NCI-H345 treated with DMSO at 0.1 percent for 48 hours (cell line): ENCODE data around the gene VEGFA.

Source experiments
- DNase-seq: peaks from one replicate; lab custom pipeline; 2025; ENCODE audit not compliant: unreplicated experiment; lab: John Stamatoyannopoulos, UW

VEGFA gene

DNA sequence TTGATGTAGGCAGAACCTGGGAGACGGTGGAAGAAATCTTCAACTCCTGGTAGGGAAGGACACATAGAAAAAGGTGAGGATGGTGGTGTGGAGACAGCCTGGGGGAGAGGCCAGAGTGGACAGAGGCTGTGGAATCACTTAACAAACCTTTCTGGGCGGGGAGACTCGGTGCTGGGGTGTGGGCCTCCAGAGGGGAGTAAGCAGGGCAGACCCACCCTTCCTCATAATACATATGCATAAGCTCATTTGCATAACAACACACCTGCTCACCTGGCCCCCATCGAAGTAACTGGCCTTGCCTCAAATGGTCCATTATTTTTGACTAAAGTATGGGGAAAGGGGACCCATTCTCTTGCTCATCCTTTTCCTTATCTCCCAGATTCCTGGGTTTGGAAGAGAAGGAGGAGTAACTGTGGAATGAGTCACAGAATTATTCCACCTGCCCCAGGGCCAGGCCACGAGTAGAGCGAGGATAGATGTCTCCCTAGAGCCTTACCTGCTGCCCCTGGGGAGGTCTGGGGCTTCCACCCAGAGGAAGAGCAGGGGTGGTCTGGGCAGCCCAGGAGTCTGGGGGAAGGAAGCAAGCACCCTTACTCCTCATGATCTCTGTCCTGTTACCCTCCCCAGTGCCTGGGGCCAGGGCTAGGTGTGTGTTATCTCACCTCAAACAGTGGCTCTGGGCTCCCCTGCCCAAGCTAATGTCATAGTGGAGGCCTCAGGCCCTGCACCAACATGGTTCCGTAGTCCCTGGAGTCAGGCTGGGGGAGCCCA is 10.7 kb upstream of the VEGFA start:
- DNase-seq, result no peak

DNA sequence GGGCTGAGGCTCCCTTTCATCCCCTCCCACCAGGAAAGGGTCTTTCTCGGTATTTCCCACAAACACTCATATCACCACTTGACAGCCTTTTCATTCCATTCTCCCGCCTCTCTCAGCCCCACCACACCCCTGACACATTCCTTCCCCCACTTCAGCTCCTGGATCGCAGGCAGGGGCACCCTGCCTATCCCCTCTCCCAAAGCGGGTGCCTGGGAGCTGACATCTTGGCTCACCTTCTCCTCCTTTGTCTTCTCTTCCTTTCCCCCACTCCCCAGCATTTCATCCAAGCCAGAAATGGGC is 10.2 kb upstream of the VEGFA start:
- no peak for DNase-seq

DNA sequence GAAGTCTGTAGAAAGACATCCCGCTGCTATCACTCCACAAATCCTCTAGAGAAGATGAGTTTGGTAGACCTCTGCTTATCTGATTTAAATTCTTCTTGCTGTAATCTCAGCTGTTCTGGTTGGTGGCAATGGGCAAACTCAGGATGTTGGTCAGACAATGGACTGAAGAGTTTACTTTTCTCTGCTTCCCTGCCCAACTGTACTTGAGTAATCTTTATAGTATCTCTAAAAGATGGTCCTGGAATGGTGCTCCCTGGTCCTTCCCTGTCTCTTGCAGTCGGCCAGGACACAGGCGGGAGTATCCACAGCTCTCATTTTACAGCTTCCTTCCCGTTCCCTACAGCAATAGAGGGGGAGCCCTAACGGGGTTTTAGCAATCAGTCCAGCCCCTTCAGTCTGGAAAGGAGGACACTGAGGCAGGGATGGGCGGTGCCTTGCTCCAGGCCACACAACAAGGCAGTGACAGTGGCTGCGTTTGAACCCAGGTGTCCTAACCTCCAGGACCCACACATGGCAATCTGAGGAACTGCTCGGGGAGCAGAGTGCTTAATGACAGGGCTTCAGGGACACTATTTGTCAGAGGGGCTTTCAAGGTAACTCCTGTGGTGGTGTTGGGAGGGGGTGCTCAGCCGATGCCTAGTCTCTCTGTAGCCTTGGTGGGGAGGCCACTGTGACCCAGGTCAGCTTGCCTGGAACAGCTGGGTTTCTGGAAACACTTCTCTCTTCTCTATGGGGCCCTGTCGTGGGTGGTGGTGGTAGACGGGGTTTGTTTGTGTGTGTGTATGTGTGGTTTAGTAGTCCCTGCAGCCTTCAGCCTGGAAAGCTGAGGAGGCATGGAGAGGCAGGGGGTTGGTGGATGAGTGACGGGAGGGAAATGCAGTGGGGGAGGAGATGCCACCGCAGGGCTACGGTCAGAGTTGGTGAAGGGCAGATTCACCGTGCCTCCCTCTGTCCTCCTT is 9.5 kb upstream of the VEGFA start:
- DNase-seq, result no peak

DNA sequence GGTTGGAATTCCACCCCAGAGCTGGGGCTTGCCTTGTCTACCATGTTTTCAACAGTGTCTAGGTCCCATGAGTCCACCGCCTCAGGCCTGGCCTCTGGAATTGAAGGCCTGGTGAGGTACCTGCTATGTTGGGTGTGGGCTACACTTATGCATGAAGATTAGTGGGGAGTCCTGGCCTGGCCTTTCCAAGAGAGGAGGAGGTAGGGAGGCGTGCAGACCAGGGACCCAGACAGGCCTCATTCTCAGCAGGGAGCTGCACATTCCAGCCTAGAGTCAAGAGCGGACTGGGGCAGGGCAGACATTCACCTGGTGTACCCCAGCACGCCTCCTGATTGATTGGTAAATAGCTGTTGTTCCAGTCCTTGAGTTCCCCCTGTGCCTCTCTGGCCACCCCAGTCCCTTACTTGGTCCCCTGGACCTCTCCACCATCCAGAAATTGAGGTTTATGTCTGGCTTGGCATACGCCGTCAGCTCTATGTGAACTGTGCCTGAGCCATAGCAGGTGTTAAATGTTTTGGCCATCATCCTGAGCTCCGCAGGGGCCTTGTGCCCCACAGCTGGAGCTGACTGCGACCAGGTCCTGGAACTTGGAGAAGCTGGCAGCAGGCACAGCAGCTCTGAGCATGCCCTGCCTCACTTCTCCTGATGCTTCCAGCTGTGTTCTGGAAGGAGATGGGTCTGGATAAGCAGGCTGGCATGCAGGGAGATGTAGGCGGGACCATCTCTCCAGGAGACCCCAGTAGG is 8.2 kb upstream of the VEGFA start:
- no peak for DNase-seq

DNA sequence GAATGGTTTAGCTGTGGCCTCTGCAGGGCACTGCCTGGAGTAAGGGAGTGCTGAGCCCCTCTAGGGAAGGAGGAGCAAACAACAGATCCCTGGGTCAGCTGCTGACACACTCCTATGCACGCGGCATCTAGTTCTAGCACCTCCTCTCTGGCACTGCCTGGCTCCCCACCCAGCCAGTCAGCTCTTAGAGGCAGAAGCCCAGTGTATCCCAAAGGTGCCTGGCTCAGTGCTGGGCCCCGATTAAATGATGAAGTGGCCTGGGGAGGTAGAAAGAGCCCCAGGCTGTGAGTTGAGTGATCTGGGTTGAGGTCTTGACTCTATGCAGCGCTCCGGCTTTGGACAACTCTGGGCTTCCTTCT is 7.6 kb upstream of the VEGFA start:
- DNase-seq, result no peak

DNA sequence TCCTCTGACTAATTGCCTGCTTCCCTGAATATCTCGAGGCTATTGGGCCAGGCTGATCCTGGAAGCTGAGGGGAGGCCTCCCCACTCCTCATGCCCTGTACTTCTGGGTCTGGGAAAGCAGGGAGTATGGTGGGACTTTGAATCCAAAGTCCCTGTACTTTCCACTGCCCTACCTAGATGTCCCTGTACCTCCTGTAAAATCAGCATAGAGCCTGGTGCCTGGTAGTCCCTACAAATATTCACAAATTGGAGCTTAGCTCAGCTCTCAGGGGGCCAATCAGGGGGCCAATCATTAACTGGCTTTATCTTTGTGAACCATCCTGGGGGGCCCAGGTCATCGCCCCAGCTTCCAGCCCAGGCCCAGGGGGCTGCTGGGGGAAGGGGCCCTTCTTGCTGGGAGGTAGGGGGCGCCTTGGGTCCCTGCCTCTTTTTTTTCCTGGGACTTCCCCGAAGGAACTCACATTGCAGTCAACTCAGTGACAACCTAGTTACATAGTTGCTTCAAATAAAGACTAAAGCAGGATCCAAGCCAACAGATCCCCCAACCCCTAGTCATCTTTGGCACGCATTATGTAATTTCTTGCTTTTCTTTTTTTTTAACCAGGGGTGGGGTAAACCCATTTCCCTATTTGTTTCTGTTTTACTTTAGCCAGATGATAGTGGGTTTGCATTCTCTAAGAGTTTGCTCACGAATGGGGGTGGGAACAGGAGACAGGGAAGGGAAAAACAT is 6.9 kb upstream of the VEGFA start:
- no peak for DNase-seq

DNA sequence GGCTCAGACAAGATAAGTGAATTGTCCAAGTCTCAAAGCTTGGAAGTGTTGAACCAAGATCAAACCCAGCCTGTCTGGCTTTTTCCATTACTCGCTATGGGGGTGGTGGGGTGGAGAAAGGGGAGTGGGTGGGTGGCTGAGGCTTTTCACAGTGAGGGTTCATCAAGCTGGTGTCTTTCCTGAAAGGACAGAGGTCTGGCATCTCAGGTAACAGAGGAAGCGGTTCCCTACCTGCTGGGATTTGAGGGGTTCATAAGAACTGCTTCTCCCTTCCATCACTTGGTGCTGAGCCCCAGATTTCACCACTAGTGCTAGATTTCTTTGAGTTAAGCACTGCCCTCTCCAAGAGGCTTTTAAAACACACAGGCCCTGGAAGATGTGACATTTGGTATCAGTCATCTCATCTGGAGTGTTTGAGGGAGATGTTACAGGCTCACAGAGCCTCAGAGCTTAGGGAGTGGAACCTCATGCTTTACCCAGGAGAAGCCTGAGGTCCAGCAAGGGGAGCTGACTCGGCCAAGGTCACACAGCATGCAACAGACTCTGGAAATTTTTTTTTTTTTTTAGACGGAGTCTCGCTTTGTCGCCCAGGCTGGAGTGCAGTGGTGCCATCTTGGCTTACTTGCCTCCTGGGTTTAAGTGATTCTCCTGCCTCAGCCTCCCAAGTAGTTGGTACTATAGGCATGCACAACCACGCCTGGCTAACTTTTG is 6.0 kb upstream of the VEGFA start:
- DNase-seq, result no peak

DNA sequence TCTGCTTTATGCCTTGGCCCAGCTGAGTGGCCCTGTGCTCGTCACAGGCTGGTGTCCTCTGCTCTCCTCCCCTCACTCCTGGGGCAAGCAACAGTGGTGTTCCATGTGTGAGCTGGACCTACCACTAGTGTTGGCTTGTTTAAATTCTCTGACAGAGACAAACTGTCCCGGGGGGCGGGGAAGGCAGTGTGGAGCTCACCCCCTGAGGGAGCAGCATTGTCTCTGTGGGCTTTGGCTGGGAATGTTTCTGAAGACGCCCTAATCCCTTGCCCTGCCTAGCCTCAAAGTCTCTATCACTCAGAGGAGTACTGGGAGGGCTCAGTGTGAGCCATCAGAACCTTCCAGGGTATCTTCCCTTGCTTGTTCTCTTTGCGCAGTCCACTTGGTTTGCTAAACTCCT is 5.2 kb upstream of the VEGFA start:
- no peak for DNase-seq

DNA sequence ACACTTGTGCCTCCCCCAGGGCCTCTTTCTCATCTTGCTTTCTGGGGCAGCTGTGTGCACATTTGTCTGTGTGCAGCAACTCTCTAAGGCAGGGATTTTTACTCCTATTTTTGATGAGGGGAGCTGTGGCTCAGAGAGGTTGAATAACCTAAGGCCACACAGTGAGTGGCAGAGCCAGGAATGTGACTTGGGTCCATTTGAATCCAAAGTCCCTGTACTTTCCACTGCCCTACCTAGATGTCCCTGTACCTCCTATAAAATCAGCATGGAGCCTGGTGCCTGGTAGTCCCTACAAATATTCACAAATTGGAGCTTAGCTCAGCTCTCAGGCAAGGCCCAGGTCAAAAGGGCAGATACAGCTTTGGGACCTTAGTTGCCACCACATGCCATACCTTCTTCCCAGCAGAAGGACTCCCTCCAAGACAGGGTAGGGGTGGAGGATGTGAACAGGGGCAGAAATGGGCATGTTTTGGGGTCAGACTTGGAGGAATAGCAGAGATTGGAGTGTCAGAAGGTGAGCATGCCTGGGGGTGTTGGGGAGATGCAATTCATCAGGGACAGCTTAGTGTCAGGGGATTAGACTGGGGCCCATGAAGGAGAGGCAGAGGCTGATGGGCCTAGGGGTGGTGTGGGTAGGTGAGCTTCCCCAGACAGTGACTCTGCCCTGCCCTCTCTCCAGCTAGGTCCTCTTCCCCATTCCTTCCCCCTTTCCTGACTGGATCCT is 4.1 kb upstream of the VEGFA start:
- DNase-seq, result no peak

DNA sequence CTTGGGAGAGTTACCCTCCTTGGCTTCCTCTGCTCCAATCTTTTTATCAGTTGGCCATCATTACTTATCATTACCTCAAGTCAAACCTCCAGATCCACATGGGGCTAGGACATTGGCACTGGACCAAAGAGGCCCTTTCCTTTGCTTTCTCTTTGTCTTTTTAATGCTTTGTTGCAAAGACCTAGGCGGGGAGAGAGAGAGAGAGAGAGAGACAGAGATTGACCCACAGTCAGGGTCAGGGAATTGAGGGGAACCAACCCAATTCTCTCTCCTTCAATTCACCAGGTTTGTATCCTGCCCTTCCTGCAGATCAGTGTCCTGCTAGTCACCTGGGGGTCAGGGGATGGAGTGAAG is 3.5 kb upstream of the VEGFA start:
- no peak for DNase-seq

DNA sequence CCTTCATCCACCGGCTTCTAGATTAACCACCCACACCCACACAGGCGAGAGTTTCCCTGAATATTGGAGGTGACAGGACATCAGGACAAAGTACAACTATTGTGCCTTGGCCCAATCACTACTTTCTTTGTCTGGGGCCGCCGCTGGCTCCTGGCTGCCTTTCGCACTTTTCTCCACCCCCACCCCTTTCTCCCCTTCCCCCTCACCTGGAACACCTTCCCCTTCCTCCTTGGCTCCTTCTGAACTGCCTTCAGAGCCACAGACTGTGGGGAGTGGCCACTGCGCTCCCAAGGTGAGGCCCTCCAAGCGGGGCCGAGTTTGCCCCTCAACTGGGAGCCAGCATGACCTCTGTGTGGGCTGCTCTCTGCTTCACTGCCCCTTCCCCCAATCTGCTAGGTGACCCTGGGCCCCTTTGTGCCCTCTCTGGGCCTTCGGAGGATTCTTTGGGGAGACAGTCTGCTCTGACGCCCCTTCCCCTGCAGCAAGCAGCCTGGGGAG is 3.0 kb upstream of the VEGFA start:
- DNase-seq, result no peak

DNA sequence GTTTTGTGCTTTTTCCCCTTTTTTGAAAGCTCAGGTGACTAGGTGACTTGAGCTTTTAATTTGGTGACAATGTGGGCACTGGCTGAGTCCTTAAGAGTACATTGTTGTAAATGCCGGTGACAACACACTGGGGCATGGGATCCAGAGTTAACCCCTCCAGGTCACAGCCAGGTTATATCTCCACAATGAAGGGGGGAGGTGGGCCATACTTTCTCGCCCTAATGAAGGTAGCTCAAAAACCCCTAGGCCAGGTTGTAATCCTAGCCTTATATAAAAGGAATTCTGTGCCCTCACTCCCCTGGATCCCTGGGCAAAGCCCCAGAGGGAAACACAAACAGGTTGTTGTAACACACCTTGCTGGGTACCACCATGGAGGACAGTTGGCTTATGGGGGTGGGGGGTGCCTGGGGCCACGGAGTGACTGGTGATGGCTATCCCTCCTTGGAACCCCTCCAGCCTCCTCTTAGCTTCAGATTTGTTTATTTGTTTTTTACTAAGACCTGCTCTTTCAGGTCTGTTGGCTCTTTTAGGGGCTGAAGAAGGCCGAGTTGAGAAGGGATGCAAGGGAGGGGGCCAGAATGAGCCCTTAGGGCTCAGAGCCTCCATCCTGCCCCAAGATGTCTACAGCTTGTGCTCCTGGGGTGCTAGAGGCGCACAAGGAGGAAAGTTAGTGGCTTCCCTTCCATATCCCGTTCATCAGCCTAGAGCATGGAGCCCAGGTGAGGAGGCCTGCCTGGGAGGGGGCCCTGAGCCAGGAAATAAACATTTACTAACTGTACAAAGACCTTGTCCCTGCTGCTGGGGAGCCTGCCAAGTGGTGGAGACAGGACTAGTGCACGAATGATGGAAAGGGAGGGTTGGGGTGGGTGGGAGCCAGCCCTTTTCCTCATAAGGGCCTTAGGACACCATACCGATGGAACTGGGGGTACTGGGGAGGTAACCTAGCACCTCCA is 2.2 kb upstream of the VEGFA start:
- DNase-seq, result no peak

DNA sequence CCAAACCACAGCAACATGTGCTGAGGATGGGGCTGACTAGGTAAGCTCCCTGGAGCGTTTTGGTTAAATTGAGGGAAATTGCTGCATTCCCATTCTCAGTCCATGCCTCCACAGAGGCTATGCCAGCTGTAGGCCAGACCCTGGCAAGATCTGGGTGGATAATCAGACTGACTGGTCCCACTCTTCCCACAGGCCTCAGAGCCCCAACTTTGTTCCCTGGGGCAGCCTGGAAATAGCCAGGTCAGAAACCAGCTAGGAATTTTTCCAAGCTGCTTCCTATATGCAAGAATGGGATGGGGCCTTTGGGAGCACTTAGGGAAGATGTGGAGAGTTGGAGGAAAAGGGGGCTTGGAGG is 1.5 kb upstream of the VEGFA start:
- no peak for DNase-seq

DNA sequence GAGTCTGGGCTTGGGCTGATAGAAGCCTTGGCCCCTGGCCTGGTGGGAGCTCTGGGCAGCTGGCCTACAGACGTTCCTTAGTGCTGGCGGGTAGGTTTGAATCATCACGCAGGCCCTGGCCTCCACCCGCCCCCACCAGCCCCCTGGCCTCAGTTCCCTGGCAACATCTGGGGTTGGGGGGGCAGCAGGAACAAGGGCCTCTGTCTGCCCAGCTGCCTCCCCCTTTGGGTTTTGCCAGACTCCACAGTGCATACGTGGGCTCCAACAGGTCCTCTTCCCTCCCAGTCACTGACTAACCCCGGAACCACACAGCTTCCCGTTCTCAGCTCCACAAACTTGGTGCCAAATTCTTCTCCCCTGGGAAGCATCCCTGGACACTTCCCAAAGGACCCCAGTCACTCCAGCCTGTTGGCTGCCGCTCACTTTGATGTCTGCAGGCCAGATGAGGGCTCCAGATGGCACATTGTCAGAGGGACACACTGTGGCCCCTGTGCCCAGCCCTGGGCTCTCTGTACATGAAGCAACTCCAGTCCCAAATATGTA is 957 bp upstream of the VEGFA start:
- no peak for DNase-seq

DNA sequence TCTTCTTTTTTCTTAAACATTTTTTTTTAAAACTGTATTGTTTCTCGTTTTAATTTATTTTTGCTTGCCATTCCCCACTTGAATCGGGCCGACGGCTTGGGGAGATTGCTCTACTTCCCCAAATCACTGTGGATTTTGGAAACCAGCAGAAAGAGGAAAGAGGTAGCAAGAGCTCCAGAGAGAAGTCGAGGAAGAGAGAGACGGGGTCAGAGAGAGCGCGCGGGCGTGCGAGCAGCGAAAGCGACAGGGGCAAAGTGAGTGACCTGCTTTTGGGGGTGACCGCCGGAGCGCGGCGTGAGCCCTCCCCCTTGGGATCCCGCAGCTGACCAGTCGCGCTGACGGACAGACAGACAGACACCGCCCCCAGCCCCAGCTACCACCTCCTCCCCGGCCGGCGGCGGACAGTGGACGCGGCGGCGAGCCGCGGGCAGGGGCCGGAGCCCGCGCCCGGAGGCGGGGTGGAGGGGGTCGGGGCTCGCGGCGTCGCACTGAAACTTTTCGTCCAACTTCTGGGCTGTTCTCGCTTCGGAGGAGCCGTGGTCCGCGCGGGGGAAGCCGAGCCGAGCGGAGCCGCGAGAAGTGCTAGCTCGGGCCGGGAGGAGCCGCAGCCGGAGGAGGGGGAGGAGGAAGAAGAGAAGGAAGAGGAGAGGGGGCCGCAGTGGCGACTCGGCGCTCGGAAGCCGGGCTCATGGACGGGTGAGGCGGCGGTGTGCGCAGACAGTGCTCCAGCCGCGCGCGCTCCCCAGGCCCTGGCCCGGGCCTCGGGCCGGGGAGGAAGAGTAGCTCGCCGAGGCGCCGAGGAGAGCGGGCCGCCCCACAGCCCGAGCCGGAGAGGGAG is 580 bp downstream of the VEGFA start:
- no peak for DNase-seq

DNA sequence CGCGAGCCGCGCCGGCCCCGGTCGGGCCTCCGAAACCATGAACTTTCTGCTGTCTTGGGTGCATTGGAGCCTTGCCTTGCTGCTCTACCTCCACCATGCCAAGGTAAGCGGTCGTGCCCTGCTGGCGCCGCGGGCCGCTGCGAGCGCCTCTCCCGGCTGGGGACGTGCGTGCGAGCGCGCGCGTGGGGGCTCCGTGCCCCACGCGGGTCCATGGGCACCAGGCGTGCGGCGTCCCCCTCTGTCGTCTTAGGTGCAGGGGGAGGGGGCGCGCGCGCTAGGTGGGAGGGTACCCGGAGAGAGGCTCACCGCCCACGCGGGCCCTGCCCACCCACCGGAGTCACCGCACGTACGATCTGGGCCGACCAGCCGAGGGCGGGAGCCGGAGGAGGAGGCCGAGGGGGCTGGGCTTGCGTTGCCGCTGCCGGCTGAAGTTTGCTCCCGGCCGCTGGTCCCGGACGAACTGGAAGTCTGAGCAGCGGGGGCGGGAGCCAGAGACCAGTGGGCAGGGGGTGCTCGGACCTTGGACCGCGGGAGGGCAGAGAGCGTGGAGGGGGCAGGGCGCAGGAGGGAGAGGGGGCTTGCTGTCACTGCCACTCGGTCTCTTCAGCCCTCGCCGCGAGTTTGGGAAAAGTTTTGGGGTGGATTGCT is 1.3 kb downstream of the VEGFA start:
- DNase-seq, result peak; percentile 11
